Tibial artery (tissue), 4 donors: ENCODE data around the gene FARP2.
"Not testable (repeated sequence)": the region's sequence is repeated elsewhere in the genome, so short reads cannot be mapped to it uniquely, and the experiment has no call there.

Experiments used
- DNase-seq, 2 donors: peaks; one replicate each; pipeline ENCODE4 v3.0.0-alpha.2; 2019
- H3K27ac ChIP-seq, 2 donors: fragments of 200-600 bp; sonication (generic) in 1 of 2; 1 replicate in 1 of 2; 2 replicates in 1 of 2; pipeline ENCODE4 v1.5.1; 2018 to 2019; ENCODE audit warnings: mild to moderate bottlenecking in 1 of 2
- H3K27me3 ChIP-seq, 2 donors: fragments of 200-600 bp; sonication (generic) in 1 of 2; one replicate each; pipeline versions ENCODE4 v1.5.1 to v1.6.0; 2016 to 2019
- H3K36me3 ChIP-seq, 3 donors: fragments of 200-600 bp; sonication (generic) in 2 of 3; one replicate each; pipeline ENCODE4 v1.5.1; 2016 to 2019; ENCODE audit warnings: mild to moderate bottlenecking in 2 of 3
- H3K4me1 ChIP-seq, 4 donors: fragments of 200-600 bp; sonication (generic) in 2 of 4; 1 replicate in 3 of 4; 2 replicates in 1 of 4; pipeline ENCODE4 v1.5.1; 2016 to 2019
- H3K4me3 ChIP-seq, 2 donors: fragments of 200-600 bp; sonication (generic) in 1 of 2; 1 replicate in 1 of 2; 2 replicates in 1 of 2; pipeline ENCODE4 v1.5.1; 2018 to 2019; ENCODE audit warnings: mild to moderate bottlenecking in 2 of 2
- H3K9me3 ChIP-seq, 3 donors: fragments of 200-600 bp; sonication (generic) in 1 of 3; one replicate each; pipeline ENCODE4 v1.5.1; 2016 to 2019
- intact Hi-C: fragments of 100-400 bp; cut with DNase I; formaldehyde crosslinking; loops from one replicate; pipeline ENCODE4 v1.15.0; 2023; ENCODE audit warnings: low total_unique reads
- TF ChIP-seq, protein P1 (sequence below), 2 experiments: fragments of 200-600 bp in 1 of 2; fragments of 450-650 bp in 1 of 2; IDR thresholded peaks; one replicate each; pipeline ENCODE4 v1.5.1; 2017 to 2019; ENCODE audit warnings: antibody characterized with exemption in 2 of 2, mild to moderate bottlenecking in 1 of 2, moderate library complexity in 1 of 2

Gene FARP2

GRCh38 chr2:241372361-241372992, 16.4 kb downstream of the FARP2 start:
- peaks cover 0 to 41% (median 12%) of the 10 kb centered on the region in 4 donors for H3K4me1 ChIP-seq
- intact Hi-C loops: loop anchor here (10.0 kb wide), 1 partner anchor 142 kb away; no protein-coding TSS in a partner anchor
- TF ChIP-seq, protein P1, sequence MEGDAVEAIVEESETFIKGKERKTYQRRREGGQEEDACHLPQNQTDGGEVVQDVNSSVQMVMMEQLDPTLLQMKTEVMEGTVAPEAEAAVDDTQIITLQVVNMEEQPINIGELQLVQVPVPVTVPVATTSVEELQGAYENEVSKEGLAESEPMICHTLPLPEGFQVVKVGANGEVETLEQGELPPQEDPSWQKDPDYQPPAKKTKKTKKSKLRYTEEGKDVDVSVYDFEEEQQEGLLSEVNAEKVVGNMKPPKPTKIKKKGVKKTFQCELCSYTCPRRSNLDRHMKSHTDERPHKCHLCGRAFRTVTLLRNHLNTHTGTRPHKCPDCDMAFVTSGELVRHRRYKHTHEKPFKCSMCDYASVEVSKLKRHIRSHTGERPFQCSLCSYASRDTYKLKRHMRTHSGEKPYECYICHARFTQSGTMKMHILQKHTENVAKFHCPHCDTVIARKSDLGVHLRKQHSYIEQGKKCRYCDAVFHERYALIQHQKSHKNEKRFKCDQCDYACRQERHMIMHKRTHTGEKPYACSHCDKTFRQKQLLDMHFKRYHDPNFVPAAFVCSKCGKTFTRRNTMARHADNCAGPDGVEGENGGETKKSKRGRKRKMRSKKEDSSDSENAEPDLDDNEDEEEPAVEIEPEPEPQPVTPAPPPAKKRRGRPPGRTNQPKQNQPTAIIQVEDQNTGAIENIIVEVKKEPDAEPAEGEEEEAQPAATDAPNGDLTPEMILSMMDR (IDR thresholded peaks at IDR 0.05): no peak
- no peaks in the 10 kb centered on the region for H3K9me3 ChIP-seq
- H3K27me3 ChIP-seq: no peaks in the 10 kb centered on the region
- H3K36me3 ChIP-seq: peaks cover 0 to 19% (median 14%) of the 10 kb centered on the region in 3 donors
- no peak for DNase-seq
- no peak overlapping the region for H3K27ac ChIP-seq
- no peak overlapping the region for H3K4me3 ChIP-seq

DNA sequence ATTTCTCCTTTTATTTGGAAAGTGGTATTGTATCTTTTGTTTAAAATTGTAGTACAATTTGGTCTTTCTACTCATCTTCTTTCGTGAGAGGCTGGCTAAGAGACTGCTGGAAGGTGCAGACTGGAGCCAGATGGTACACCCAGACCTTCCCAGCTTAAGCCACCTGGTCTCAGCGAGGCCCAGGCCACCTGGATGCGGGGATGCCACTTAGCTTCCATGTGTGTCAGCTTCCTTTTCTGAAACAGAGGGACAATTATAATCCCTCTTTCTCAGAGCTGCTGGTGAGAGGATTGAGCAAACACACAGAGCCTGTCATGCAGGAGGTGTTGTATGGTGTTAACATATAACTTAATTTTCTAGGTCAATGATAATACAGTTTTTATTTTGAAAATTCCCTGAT, 17.4 kb downstream of the FARP2 start:
- H3K27ac ChIP-seq: no peak overlapping the region
- intact Hi-C loops: loop anchor here (10.0 kb wide), 1 partner anchor 141 kb away; no protein-coding TSS in a partner anchor
- peaks cover 0 to 19% (median 14%) of the 10 kb centered on the region in 3 donors for H3K36me3 ChIP-seq
- no peaks in the 10 kb centered on the region for H3K27me3 ChIP-seq
- H3K4me1 ChIP-seq: peaks cover 0 to 41% (median 13%) of the 10 kb centered on the region in 4 donors
- TF ChIP-seq, protein P1 (IDR thresholded peaks at IDR 0.05): no peak
- H3K9me3 ChIP-seq: no peaks in the 10 kb centered on the region
- DNase-seq: no peak
- no peak overlapping the region for H3K4me3 ChIP-seq

GRCh38 chr2:241373906-241374305, 17.8 kb downstream of the FARP2 start:
- not testable (repeated sequence) for H3K27ac ChIP-seq, H3K4me3 ChIP-seq, H3K27me3 ChIP-seq, DNase-seq, H3K9me3 ChIP-seq
- peaks cover 0 to 41% (median 17%) of the 10 kb centered on the region in 4 donors for H3K4me1 ChIP-seq
- peaks cover 0 to 19% (median 14%) of the 10 kb centered on the region in 3 donors for H3K36me3 ChIP-seq
- intact Hi-C loops: loop anchor here (10.0 kb wide), 1 partner anchor 141 kb away; no protein-coding TSS in a partner anchor

DNA sequence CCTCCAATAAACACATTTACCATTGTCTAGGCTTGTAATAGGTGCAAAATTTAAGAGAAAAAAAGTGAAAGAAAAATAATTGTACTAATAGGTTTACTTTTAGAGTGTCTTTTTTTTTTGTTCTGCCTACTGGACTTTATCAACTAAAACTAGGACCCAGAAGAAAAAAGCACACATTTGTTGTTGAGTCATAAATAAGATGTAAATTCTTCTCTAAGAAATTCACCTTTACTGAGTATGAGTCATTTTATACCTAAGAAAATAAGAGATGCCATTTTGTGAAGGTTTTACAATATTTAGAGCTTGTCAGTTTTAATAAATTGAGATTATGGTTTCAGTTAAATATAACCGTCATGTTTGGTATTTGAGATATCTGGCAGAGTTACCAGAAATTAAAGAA, 19.2 kb downstream of the FARP2 start:
- intact Hi-C loops: loop anchor here (10.0 kb wide), 1 partner anchor 140 kb away; no protein-coding TSS in a partner anchor
- Histone ChIP-seq H3K36me3 (peaks cover 0 to 19% (median 14%) of the 10 kb centered on the region in 3 donors), H3K4me3 (no peak overlapping the region), H3K27me3 (no peaks in the 10 kb centered on the region), H3K4me1 (peaks cover 0 to 44% (median 30%) of the 10 kb centered on the region in 4 donors), H3K27ac (no peak overlapping the region), H3K9me3 (no peaks in the 10 kb centered on the region)
- TF ChIP-seq, protein P1 (IDR thresholded peaks at IDR 0.05): no peak
- no peak for DNase-seq

DNA sequence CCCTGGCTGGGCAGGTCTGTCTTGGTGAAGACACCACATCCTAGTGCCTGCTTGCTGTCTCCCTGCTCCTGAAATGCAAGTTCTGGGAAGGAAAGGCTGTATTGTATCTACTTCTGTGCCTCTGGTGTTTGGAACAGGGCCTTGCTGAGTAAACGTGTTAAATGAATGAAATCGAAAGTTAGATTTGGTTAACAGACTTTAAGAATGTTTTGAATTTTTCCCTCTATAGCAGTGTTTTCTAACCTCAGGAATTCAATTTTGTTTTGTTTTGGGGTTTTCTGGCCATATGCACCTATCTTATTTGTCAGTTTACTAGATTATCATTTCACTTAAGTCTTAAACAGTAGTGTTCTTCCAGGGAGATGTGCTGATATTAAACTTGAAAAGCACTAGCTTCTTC, 20.7 kb downstream of the FARP2 start:
- TF ChIP-seq, protein P1 (IDR thresholded peaks at IDR 0.05): no peak
- Histone ChIP-seq H3K4me3 (no peak overlapping the region), H3K27ac (no peak overlapping the region), H3K9me3 (no peaks in the 10 kb centered on the region), H3K4me1 (peaks cover 0 to 59% (median 45%) of the 10 kb centered on the region in 4 donors), H3K36me3 (peaks cover 0 to 19% (median 14%) of the 10 kb centered on the region in 3 donors), H3K27me3 (no peaks in the 10 kb centered on the region)
- no peak for DNase-seq
- intact Hi-C loops: loop anchor here (10.0 kb wide), 1 partner anchor 138 kb away; no protein-coding TSS in a partner anchor

GRCh38 chr2:241378816-241379215, 22.7 kb downstream of the FARP2 start:
- H3K27ac ChIP-seq: peak overlapping the region; percentile 43 to 69
- no peaks in the 10 kb centered on the region for H3K27me3 ChIP-seq
- DNase-seq: no peak
- peaks cover 0 to 79% (median 62%) of the 10 kb centered on the region in 4 donors for H3K4me1 ChIP-seq
- H3K9me3 ChIP-seq: no peaks in the 10 kb centered on the region
- intact Hi-C loops: loop anchor here (10.0 kb wide), 1 partner anchor 136 kb away; no protein-coding TSS in a partner anchor
- TF ChIP-seq, protein P1 (IDR thresholded peaks at IDR 0.05): no peak
- no peak overlapping the region for H3K4me3 ChIP-seq
- peaks cover 0 to 19% (median 14%) of the 10 kb centered on the region in 3 donors for H3K36me3 ChIP-seq
